ENCODE measurements around the gene C10orf143. TPM values are rescaled to one million over a fixed set of nuclear protein-coding genes. Genes with fewer than 3 reads are reported as not detected.

C10orf143 gene
- total and polyA plus RNA-seq, 2 of the 8 experiments (the other 6 are each of a cell fraction or from before 2014, with no cell fraction given): 1.6 to 2.0 TPM

DNA sequence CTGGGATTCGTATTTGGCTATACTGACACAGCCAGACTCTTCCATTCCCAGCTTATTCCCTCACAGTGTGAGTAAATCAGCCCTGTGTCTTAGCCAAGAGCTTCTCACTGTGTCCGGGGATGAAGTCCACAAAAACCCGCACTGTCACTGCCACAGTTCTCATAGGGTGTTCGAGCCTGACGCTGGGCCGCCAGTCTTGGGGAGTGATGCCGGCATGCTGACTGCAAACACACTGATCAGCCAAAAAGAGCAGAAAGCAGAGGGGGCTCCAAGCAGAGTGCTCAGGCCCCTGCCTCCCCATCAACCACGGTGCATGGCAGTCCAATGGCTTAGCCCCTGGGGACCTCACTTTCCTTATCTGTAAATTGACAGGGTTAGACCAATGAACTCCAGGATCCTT, 36.7 kb downstream of the C10orf143 start:
- Histone ChIP-seq H3K79me2 (ENCODE audit: control insufficient read depth in 1 of 2, insufficient read depth in 2 of 2, low read length in 2 of 2) (no peaks in the 10 kb centered on the region), H3K4ac (replicated peaks; ENCODE audit: insufficient read length, low read depth, low read length) (no peak overlapping the region), H3K27me3 (replicated peaks in 1 of 4; ENCODE audit: control insufficient read depth in 3 of 4, extremely low read depth in 1 of 4, insufficient read depth in 3 of 4, low read length in 3 of 4) (no peaks in the 10 kb centered on the region), H3K4me2 (ENCODE audit: insufficient read depth in 1 of 2, low read depth in 2 of 2, low read length in 2 of 2) (no peak overlapping the region), H3K27ac (ENCODE audit: low read depth, low read length) (no peak overlapping the region), H2BK20ac (ENCODE audit: low read length) (no peak overlapping the region), H2BK12ac (ENCODE audit: low read depth, low read length) (no peak overlapping the region), H4K5ac (ENCODE audit: insufficient read length, low read depth, low read length) (no peak overlapping the region), H3K18ac (ENCODE audit: extremely low read depth, low read length) (no peak overlapping the region), H4K8ac (ENCODE audit: extremely low read depth, insufficient read depth, low read length) (no peak overlapping the region), H2BK15ac (ENCODE audit: low read length) (no peak overlapping the region), H3K9ac (replicated peaks in 1 of 4; ENCODE audit: extremely low read depth in 1 of 4, low read depth in 3 of 4, low read length in 3 of 4) (no peak overlapping the region), H4K91ac (replicated peaks; ENCODE audit: insufficient read length, low read length) (no peak overlapping the region), H3K36me3 (ENCODE audit: control insufficient read depth in 2 of 4, insufficient read depth in 4 of 4, low read length in 3 of 4) (no peaks in the 10 kb centered on the region), H3K4me1 (replicated peaks in 1 of 4; ENCODE audit: control insufficient read depth in 3 of 4, insufficient read depth in 4 of 4, low read length in 3 of 4) (no peaks in the 10 kb centered on the region), H3K23ac (ENCODE audit: insufficient read length) (no peak overlapping the region), H2BK120ac (replicated peaks; ENCODE audit: low read depth, low read length) (no peak overlapping the region), H3K4me3 (ENCODE audit: extremely low read depth in 1 of 4, insufficient read depth in 2 of 4, low read depth in 3 of 4, low read length in 4 of 4) (no peak overlapping the region), H3K9me3 (ENCODE audit: insufficient read depth in 2 of 2, low read depth in 1 of 2, low read length in 1 of 2) (no peaks in the 10 kb centered on the region), H3K14ac (ENCODE audit: insufficient read length) (no peak overlapping the region), H3K79me1 (ENCODE audit: low read depth, low read length) (no peaks in the 10 kb centered on the region), H3K56ac (replicated peaks; ENCODE audit: insufficient read length, low read depth, low read length) (no peak overlapping the region), H2AK5ac (ENCODE audit: low read depth, low read length) (no peak overlapping the region), H2AFZ (ENCODE audit: low read length) (no peak overlapping the region), H3K23me2 (ENCODE audit: low read depth, low read length) (no peaks in the 10 kb centered on the region), H4K20me1 (replicated peaks in 1 of 2; ENCODE audit: control insufficient read depth in 1 of 2, insufficient read depth in 2 of 2, low read length in 2 of 2) (no peaks in the 10 kb centered on the region), H2BK5ac (ENCODE audit: low read depth, low read length) (no peak overlapping the region)
- DNase-seq (ENCODE audit: low read depth in 1 of 2, low spot score in 2 of 2) (no peak), FAIRE-seq (no peak)
- no peak for TF ChIP-seq EP300 (IDR thresholded peaks at IDR 0.05; ENCODE audit: borderline replicate concordance in 1 of 2, low read depth in 2 of 2, low read length in 2 of 2)
- TF ChIP-seq ASH2L (IDR thresholded peaks at IDR 0.05; ENCODE audit: low read length): no peak
- no peak for TF ChIP-seq BRCA1 (IDR thresholded peaks at IDR 0.05; ENCODE audit: low read depth, low read length)
- no peak for TF ChIP-seq HDAC6 (IDR thresholded peaks at IDR 0.05; ENCODE audit: low read depth, low read length)
- TF ChIP-seq KDM5A (IDR thresholded peaks at IDR 0.05; ENCODE audit: low read length): no peak
- CTCF ChIA-PET (ENCODE audit: partially characterized antibody): interaction anchor here (0.7 to 1.4 kb wide), 3 partner anchors 27 to 36 kb away, joined by 3 to 4 read pairs (median 3); partner anchors contain the start of gene C10orf143
- 92% methylated on average over 8 of the region's 8 CpGs; no CpG with 5 or more reads in 1 of the 2 experiments for WGBS, 2 experiments (ENCODE audit: extremely low coverage in 1 of 2, insufficient coverage in 1 of 2, insufficient read length in 1 of 2, insufficient replicate concordance in 2 of 2, low coverage in 1 of 2, low lambda C conversion rate in 2 of 2, missing lambda C conversion rate in 1 of 2)
- POLR2A ChIA-PET (ENCODE audit: partially characterized antibody): no interaction called here

Data from H1 (cell line).